Muscle of arm (tissue), 14 donors: Measurements from ENCODE around the gene CDHR3. TPM values are rescaled to one million over a fixed set of nuclear protein-coding genes. Genes with fewer than 3 reads are reported as not detected.

Source experiments
- DNase-seq: peaks from one replicate; pipeline ENCODE4 v3.0.0-alpha.2; 2013
- long read RNA-seq, 11 donors: transcript quantifications; one replicate each; lab custom pipeline, GENCODE V29; 2026
- polyA plus RNA-seq, 12 donors: library from polyadenylated mRNA; unstranded; fragments of 120-200 nt; gene quantifications; one replicate each; pipeline ENCODE4 v1.2.1, GENCODE V29; 2013; ENCODE audit not compliant: insufficient read length in 12 of 12

CDHR3 gene, protein sequence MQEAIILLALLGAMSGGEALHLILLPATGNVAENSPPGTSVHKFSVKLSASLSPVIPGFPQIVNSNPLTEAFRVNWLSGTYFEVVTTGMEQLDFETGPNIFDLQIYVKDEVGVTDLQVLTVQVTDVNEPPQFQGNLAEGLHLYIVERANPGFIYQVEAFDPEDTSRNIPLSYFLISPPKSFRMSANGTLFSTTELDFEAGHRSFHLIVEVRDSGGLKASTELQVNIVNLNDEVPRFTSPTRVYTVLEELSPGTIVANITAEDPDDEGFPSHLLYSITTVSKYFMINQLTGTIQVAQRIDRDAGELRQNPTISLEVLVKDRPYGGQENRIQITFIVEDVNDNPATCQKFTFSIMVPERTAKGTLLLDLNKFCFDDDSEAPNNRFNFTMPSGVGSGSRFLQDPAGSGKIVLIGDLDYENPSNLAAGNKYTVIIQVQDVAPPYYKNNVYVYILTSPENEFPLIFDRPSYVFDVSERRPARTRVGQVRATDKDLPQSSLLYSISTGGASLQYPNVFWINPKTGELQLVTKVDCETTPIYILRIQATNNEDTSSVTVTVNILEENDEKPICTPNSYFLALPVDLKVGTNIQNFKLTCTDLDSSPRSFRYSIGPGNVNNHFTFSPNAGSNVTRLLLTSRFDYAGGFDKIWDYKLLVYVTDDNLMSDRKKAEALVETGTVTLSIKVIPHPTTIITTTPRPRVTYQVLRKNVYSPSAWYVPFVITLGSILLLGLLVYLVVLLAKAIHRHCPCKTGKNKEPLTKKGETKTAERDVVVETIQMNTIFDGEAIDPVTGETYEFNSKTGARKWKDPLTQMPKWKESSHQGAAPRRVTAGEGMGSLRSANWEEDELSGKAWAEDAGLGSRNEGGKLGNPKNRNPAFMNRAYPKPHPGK
- polyA plus RNA-seq = 10 to 100 TPM in 8 of 12 donors, 1 to 10 TPM in 3, not detected in 1; 6.0 to 28.2 (median 12.6) TPM
- long read RNA-seq, donor 1, partial matches to known transcripts = 0 of 1 reads
- long read RNA-seq, donor 1, other reads (novel, unspliced or antisense) = 0 of 1 reads
- long read RNA-seq, donor 2 = 0 reads
- long read RNA-seq, donor 3, partial matches to known transcripts = 0 of 1 reads
- long read RNA-seq, donor 3, other reads (novel, unspliced or antisense) = 0 of 1 reads
- long read RNA-seq, donor 4 = 0 reads
- long read RNA-seq, donor 5 = 0 reads
- long read RNA-seq, donor 6 = 0 reads
- long read RNA-seq, donor 7 = 0 reads
- long read RNA-seq, donor 8 = 0 reads
- long read RNA-seq, donor 9 = 0 reads
- long read RNA-seq, donor 10, partial matches to known transcripts = 8 of 9 reads
- long read RNA-seq, donor 10, other reads (novel, unspliced or antisense) = 0 of 9 reads
- long read RNA-seq, donor 11, partial matches to known transcripts = 0 of 1 reads
- long read RNA-seq, donor 11, other reads (novel, unspliced or antisense) = 0 of 1 reads

DNA sequence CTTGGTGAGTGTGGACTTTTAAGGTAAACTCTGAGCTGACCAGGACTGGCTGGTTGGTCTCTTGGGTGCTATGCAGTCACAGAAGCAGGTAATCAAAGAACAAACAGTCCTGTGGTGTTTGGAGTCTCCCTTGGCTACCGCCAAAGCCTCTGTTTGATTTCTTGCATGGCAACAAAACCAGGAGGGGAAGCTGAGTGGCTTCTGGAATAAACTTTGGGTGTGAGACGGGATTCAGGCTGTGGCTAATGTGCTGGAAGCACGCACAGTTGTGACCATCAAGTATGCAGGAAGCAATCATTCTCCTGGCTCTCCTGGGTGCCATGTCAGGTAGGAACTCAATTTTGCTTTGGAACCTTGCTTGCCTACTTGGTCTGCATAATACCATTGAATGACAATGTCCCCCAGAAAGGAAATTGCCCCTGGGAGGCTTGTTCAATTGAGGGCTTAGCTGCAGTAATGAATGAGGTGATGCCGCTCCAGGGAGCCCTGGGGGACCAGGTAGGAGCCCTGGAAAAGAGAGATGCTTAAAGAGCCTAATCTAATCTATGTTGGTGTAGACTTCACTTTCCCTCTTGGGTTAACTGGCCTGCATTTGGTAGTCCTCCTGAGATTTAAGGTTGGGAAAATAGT is at the start of gene CDHR3:
Gene CDHR3 (plus strand): TSS at position 227 of the 630 bp plus-strand sequence. CDS start 55 bp downstream, at position 282.
- no peak for DNase-seq

DNA sequence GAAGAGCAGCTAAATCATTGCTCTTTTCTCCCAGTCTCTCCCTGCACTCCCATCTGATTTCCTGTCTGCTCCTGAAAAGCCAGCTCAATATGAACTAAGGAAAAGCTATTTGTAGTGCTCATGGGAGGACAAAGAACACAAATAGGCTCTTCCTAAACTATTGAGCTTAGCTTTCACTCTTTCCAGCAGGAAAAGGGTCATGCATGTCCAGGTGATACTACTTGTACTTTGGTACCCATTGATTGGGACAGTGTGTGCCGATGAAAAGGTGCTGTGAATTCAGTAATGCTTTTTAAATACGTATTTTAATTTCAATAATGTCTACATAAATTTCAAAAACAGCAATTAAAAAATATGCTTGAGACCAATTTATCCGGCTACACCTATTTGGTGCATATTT is 49.1 kb upstream of the CDHR3 start:
- DNase-seq = no peak

DNA sequence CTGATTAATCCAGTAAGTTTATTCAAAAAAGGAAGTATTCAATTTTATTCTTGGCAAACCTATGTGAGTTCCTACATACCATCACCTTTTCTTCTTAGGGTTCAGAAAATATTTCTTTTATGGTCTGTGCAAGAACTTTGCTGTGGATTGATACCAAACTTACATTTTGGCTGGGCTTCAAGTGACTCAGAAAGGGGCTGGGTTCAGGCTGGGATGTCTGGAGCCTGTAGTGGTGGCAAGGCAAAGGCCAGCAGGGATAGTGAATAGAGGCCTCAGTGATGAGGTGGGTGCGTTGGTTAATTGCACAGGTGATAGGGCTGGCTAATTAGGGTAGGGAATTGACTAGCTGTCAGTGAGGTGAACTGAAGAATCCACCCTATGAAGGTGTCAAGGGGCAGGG is 46.5 kb upstream of the CDHR3 start:
- DNase-seq = no peak

DNA sequence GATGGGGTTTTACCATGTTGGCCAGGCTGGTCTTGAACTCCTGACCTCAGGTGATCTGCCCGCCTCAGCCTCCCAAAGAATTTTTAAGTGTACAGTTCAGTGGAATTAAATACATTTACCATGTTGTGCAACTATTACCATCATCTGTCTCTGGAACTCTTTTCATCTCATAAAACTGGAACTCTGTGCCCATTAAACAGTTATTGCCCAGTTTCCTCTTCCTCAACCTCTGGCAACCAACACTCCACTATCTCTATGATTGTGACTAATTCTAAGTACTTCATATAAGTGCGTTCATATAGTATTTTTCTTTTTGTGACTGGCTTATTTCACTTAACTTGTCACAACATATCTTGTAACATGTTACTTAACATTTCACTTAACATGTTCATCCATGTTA is 45.4 kb upstream of the CDHR3 start:
- DNase-seq = no peak

DNA sequence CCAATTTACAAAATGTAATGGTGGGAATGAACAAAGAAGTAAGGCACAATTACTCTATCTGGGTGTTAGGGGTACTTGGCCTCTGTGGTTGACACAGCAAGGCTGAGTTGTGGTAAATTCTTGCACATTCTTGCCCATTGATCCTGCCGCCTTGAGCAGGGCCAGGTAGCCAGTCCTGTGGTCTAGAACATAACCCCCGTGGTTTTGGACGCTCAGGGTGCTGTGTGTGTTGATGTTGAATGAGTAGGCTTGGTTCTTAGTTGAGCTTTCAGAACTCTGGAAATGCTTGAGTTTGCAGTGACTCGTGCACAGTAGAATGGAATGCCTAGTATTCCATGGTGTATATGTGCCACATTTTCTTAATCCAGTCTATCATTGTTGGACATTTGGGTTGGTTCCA is 42.3 kb upstream of the CDHR3 start:
- DNase-seq = no peak

DNA sequence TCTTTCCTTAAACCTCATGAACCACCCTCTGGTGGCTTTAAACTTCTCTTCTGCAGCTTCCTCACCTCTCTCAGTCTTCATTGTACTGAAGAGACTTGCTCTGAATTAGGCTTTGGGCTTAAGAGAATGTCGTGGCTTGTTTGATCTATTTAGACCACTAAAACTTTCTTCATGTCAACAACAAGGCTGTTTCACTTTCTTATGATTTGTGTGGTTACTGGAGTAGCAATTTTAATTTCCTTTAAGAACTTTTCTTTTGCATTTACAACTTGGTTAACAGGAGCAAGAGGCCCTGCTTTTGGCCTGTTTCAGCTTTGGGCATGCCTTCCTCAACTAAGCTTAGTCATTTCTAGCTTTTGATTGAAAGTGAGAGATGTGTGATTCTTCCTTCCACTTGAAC is 38.1 kb upstream of the CDHR3 start:
- DNase-seq = no peak

DNA sequence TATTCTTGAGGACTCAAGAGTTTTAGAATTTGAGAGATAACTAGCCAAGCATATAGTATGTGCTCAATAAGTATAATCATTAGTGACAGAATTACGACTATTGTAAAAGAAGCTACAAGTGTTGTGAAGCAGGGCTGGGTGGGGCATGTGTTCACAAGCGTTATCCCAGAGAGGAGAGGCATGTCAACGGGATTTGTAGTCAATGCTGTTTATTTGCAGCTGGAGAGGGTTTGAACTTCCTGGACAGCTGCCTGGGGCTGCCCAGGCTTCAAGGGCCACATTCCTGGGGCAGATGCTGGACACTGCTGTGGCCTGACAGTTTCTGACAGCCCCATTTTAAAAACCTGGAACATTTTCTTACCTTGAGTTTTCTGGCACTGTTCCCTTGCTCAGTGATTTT is 36.9 kb upstream of the CDHR3 start:
- DNase-seq = no peak

DNA sequence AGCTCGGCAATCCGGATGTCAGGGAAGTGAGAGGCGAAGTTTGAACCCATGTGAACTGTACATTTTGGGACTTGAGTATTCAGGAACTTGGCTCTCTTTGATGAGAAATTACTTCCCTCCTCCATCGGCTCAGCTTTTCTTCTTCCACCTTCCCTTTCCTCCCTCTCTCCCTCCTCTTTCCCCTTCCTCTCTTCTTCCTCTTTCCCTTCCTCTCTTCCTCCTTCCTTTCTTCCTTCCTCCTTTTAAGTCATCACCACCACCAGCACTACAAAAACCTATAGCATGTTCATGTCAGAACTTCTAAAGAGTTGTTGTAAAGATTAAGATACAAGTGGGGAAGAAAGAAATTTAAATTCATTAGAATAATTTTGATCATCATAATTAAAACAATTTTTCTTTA is 31.9 kb upstream of the CDHR3 start:
- DNase-seq = no peak

DNA sequence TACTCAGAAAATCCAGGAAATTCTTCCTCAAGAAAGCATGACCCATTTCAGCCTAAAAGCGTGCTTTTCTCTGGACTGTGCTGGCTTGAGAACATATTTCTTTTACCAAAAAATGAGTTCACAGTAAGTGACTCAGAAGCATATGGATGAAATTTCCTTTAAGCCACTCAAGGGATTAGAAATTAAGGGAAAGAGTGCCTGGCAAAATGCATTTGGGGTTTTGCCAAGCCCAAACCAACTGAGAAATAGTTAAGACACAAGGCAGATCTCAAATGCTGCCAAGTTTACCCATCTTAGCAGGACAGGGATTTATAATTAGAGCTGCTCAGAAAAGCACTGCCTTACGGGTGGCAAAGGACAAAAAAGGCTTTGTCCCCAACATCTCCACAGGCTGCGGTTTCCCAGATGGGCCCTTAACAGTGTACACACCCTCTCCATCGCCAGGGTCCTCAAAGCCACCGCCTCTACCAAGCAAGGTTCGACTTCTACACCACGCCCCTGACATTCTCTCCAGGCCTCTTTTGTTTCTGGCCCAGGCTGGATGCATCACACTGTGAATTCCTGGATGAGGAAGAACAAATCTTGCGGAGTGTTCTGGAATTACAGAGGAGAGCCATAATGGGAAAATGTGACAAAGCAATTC is 30.1 kb upstream of the CDHR3 start:
- peak; percentile 70 for DNase-seq

DNA sequence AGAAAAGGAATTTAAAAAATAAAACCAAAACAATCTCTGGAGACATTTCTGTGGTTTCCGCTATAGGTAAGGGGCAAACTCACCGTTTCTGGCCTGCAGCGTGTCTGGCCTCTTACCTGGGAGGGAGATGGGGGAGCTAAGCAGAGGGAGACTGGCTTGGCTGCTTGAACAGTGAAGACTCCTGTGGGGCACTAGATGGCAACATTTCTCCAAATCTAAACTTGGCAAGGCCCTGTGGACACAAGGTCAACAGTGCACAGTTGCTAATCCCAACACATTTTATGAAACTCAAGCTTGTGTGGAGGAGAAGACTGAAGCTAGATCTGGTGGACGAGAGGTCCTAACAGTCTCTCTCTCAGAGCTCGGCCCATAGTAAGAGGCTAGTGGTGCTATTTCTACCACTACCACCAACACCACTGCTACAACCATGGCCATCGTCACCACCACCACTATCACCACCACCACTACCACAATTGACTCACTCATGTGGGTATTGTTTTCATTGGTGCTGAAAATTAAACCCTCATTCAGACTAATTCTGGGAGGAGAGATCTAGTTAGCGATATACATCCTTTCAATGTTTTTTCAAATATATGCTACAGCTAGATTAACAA is 28.4 kb upstream of the CDHR3 start:
- DNase-seq = no peak

DNA sequence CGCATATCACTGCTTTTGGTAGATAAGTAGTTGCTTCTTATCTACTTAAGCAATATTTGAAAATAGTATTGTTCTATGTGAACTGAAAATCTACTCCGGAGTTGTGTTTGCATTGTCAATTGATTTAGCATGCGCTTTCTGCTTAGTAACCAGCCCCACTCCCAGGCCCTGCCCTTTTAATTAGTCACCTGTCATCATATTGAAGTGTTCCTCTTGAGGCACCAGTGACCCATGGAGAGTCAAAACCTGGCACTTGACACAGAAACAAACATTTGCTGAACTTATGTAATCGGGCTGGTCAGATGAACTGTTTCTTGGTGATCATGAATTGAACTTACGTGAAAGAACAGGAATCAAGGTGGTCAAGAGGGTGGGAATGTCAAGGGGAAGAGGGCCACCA is 27.8 kb upstream of the CDHR3 start:
- DNase-seq = no peak

DNA sequence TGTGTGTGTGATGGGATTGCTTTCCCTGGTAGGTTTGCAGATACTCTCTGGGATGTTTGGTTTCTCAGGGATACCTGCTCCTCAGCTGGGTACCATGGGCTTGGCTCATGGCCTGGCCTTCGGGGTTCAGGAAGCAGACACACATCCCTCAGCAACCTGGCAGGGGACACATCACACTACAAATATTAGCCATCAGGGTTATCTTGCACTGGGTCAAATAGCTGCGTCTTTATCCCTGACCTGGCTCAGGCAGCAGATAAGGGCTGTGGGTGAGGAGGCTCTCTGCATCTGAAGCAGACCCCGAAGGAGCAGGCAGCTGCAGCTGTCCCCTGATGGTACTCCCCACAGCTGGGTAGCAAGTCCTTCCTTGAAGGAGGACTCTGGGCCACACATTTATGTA is 25.7 kb upstream of the CDHR3 start:
- no peak for DNase-seq

DNA sequence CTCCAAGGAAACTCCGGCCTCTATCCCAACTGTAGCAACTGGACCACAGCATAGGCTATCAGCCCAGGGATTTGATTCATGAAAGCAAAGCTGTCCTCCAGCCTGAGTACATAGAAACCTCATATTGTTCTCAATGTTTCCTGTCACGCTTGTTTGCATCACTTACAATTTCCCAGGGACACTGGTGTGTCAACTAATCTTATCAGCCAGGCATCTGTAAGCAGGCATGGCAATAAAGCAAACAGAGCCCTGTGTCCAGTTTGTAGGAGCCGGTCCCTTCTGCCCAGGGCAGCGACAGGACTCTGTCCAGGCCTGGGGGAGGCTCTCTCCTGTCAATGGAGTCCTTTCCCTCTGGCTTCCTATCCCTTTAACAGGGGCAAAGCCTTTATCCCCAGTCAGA is 23.0 kb upstream of the CDHR3 start:
- no peak for DNase-seq

DNA sequence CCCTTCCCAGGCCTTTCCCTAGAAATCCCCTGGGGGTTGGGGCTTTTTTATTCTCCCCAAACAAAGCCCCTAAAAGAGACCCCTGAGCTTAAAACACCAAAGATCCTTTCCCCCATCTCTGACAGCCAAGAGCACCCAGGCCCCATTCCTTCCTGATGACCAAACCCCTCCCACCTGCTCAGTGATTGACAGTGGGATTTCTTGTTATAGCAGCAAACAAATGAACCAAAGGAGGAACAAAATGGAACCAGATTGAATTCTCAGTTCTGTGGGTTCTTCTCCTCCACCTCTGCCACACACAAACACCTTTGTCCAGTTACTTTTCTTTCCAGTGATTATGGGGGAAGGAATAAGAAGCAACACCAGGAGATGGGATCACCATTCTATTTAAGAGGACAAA is 21.5 kb upstream of the CDHR3 start:
- no peak for DNase-seq

DNA sequence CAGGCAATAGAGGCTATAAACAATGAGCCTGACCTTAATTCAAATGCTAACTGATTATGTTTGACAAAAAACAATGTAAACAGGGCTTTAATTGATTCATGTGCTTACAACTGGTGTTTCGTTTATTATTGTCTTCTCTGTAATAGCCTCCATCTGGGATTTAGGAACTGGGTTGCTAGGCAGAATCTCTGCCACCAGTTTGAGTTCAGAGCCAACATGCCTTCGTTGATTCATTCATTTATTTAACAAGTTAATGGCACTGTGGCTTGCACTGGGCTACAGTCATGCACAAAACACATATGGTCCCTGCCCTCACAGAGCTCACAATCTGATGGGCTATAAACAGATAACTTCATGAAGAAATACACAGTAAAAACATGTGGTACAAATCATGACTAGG is 19.6 kb upstream of the CDHR3 start:
- DNase-seq = no peak

DNA sequence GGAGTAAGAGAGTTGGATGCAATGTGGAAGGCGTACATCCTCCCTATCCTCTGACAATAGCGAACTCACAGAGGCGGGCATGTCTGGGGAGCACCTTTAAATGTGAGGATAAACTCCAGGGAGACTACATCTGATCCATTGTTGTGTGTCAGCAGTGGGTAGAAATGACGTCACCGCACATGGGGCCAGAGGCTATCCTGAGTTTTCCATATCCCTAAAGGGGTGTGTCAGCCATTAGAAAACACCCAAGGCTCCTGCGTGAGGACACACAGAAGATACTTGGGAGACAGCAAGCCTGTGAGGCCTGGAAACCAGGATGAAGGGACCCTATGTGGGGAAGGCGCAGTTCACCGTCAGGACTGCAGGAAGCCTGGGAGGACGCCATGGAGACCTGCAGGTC is 17.2 kb upstream of the CDHR3 start:
- DNase-seq = no peak

DNA sequence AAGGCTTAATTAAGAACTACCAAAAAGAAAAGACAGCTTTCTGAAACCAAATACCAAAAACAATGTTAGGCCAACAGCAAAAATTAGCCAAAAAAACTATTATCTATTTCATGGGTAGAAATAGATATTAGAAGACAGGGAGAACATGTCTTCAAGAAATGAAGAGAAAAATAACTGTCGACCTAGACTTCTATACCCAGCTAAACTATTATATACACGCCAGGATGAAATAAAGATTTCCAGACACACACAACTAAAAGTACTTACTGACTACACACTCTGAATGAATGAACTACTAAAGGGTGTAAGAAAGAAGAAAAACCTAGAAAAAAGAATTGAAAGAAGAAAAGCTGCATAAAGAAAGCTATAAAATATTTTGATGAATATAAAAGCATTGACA is 11.5 kb upstream of the CDHR3 start:
- no peak for DNase-seq

DNA sequence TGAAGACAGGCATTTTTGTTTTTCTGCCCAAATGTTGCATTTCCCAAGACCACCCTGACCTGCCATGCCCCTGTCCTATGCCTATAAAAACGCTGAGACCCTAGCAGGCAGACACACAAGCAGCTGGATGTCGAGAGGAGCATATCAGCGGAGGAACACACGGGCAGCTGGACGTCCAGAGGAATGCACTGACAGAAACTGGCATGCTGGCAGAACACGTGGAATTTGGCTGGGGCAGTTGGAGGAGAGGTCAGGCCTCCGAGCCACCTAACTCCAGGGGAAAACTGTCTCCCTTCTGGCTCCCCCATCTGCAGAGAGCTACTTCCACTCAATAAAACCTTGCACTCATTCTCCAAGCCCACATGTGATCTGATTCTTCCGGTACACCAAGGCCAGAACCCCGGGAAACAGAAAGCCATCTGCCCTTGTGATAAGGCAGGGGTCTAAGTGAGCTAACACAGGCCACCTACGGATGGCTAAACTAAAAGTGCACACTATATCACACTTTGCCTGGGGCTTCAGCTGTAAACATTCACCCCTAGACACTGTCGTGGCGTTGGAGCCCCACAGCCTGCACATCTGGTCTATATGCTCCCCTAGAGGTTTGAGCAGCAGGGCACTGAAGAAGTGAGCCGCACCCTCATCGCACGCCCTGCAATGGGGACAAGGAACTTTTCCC is 10.0 kb upstream of the CDHR3 start:
- no peak for DNase-seq

DNA sequence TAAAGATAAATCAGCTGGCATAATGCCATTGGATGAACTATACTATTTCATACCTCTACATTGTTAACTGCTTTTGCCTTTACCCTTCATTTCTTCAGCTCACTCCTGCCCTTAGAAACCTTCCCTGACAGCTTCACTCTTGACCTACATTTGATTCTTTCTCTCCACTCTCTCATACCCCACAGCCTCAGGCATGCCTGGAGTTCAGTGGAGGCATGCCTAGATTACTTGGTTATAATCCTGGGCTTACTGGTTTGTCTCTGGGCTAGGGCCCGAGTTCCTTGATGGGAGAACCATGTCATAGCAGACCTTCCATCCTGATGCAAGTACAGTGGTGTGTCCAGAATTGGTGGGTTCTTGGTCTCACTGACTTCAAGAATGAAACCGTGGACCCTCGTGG is 8.4 kb upstream of the CDHR3 start:
- DNase-seq = no peak
